ENCODE results near the gene DEPDC5.

The DEPDC5 gene

DNA sequence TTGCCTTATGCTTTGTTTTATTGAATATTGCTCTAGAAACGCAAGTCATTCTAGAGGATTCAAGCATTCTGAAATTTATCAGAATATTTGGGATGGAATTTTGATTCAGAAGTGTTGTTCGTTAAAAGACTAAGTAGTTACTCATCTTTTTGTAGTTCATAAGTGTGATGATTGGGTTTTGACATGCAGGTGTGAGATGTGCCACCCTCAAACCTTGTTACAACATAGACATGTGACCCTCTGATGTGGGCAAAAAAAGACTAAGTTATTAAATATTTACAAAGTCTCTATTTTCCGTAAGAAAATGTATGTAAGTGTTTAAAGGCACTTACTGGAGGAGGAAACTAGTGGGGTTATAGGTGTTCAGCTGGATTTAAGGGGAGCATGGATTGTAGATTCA, 199.4 kb downstream of the DEPDC5 start:
- no peak for DNase-seq

DNA sequence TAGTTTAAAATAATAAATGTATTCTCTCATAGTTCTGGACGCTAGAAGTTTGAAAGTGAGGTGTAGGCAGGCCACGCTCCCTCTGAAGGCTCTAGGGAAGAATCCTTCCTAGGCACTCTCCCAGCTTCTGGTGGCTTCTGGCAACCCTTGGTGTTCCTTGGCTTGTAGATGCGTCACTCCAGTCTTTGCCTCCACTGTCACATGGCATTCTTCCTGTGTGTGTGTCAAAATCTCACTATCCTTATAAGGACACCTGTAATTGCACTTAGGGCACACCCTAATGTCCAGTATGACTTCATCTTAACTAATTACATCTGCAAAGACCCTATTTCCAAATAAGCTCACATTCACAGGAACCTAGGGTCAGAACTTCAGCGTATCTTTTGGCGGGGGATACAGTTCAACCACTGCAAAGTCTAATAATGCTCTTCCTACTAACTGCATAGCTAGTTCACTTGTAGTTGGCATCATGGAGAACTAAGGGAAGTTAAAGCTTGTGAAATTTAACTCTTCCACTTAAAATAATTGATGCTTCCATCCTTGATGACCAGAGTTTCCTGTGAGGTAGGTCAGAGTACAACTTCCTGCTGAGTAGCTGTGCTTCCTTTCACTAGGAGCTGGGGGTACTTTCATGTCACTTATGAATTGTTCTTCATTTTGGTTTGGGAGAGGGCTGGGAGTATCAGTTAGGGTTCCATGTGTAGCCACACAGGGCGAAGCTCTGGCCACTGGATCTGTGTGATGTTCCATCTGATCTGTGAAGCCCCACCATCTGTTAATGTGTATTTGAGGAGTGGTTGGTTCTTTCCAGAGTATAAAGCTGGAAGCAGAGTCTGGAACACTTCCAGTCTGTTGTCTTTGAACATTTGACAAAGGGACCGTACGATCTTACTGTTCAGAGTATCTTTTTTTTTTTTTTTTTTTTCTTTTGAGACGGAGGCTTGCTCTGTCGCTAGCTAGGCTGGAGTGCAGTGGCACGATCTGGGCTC, 201.0 kb downstream of the DEPDC5 start:
- no peak for DNase-seq

- DNase-seq: no peak
These were observed 202.5 kb downstream of the DEPDC5 start for GRCh38 chr22:31956360-31956759.

Measured in CD4-positive, alpha-beta T cell treated with Interleukin-21 for 1 hour (primary cell).